ENCODE data around the gene KCNJ15.

DNA sequence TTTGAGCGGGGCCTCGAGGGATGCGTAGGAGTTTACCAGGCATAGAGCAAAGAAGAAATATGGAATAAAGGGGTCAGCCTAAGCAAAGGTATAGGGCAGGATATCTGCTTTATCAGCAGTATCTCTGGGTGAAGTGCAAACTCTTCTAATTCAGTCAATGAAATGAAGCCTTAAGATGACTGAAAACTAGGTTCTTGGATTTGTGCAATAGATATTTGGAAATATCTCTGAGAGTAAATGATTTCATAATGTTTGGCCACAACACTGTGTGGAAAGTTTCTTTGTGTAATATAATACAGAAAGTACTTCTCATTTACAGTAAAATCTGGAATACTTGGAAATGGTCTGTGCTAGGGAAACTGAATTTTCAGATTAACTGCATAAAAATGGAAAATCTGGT is 26.1 kb downstream of the KCNJ15 start:
- TF ChIP-seq, protein P1, sequence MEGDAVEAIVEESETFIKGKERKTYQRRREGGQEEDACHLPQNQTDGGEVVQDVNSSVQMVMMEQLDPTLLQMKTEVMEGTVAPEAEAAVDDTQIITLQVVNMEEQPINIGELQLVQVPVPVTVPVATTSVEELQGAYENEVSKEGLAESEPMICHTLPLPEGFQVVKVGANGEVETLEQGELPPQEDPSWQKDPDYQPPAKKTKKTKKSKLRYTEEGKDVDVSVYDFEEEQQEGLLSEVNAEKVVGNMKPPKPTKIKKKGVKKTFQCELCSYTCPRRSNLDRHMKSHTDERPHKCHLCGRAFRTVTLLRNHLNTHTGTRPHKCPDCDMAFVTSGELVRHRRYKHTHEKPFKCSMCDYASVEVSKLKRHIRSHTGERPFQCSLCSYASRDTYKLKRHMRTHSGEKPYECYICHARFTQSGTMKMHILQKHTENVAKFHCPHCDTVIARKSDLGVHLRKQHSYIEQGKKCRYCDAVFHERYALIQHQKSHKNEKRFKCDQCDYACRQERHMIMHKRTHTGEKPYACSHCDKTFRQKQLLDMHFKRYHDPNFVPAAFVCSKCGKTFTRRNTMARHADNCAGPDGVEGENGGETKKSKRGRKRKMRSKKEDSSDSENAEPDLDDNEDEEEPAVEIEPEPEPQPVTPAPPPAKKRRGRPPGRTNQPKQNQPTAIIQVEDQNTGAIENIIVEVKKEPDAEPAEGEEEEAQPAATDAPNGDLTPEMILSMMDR (IDR thresholded peaks at IDR 0.05): no peak
- no peak for TF ChIP-seq POLR2AphosphoS5 (IDR thresholded peaks at IDR 0.05; ENCODE audit: low read depth, low read length)
- TF ChIP-seq, protein P2, sequence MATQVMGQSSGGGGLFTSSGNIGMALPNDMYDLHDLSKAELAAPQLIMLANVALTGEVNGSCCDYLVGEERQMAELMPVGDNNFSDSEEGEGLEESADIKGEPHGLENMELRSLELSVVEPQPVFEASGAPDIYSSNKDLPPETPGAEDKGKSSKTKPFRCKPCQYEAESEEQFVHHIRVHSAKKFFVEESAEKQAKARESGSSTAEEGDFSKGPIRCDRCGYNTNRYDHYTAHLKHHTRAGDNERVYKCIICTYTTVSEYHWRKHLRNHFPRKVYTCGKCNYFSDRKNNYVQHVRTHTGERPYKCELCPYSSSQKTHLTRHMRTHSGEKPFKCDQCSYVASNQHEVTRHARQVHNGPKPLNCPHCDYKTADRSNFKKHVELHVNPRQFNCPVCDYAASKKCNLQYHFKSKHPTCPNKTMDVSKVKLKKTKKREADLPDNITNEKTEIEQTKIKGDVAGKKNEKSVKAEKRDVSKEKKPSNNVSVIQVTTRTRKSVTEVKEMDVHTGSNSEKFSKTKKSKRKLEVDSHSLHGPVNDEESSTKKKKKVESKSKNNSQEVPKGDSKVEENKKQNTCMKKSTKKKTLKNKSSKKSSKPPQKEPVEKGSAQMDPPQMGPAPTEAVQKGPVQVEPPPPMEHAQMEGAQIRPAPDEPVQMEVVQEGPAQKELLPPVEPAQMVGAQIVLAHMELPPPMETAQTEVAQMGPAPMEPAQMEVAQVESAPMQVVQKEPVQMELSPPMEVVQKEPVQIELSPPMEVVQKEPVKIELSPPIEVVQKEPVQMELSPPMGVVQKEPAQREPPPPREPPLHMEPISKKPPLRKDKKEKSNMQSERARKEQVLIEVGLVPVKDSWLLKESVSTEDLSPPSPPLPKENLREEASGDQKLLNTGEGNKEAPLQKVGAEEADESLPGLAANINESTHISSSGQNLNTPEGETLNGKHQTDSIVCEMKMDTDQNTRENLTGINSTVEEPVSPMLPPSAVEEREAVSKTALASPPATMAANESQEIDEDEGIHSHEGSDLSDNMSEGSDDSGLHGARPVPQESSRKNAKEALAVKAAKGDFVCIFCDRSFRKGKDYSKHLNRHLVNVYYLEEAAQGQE (IDR thresholded peaks at IDR 0.05; ENCODE audit: insufficient read depth in 1 of 2, low read depth in 2 of 2, low read length in 1 of 2): no peak
